Muscle of leg (tissue), 11 donors: ENCODE results near the gene PBX1. TPM values are rescaled to one million over a fixed set of nuclear protein-coding genes. Genes with fewer than 3 reads are reported as not detected.

Source experiments
- DNase-seq: peaks from one replicate; pipeline ENCODE4 v3.0.0; 2013
- H3K27ac ChIP-seq: one replicate; pipeline ENCODE4 v1.5.1; 2013; ENCODE audit warnings: mild to moderate bottlenecking, low read length, control low read depth
- H3K27me3 ChIP-seq: one replicate; pipeline ENCODE4 v1.6.1; 2013; ENCODE audit warnings: low read length; ENCODE audit not compliant: control insufficient read depth, insufficient read depth
- H3K36me3 ChIP-seq: one replicate; pipeline ENCODE4 v1.6.1; 2013; ENCODE audit warnings: low read length; ENCODE audit not compliant: control insufficient read depth, insufficient read depth
- H3K4me1 ChIP-seq: one replicate; pipeline ENCODE4 v1.6.1; 2013; ENCODE audit warnings: low read length; ENCODE audit not compliant: control insufficient read depth, insufficient read depth
- H3K4me3 ChIP-seq: one replicate; pipeline ENCODE4 v1.5.1; 2013; ENCODE audit warnings: low read length, control low read depth
- H3K9me3 ChIP-seq: replicated peaks from 2 replicates; pipeline ENCODE4 v1.6.1; 2013; ENCODE audit warnings: low read depth, low read length; ENCODE audit not compliant: control insufficient read depth
- WGBS: methylation state at CpG from one replicate; pipeline ENCODE4 v1.1.5; 2013; ENCODE audit warnings: missing lambda C conversion rate; ENCODE audit not compliant: insufficient coverage; 5-methylcytosine and 5-hydroxymethylcytosine counted together
- polyA plus RNA-seq, 8 donors: library from polyadenylated mRNA; unstranded; fragments of 120-200 nt; gene quantifications; one replicate each; pipeline versions ENCODE4 v1.2.1 to v1.2.3, GENCODE V29; 2013; ENCODE audit warnings: inconsistent platforms in 1 of 8, low replicate concordance in 1 of 8; ENCODE audit not compliant: insufficient read length in 8 of 8, insufficient read depth in 1 of 8
- total RNA-seq: library from RNA; stranded (reverse); fragments of 120-200 nt; gene quantifications from one replicate; pipeline ENCODE4 v1.2.4, GENCODE V29; 2013

Gene PBX1
- total and polyA plus RNA-seq, 9 donors: 42.6 to 66.9 (median 53.2) TPM

DNA sequence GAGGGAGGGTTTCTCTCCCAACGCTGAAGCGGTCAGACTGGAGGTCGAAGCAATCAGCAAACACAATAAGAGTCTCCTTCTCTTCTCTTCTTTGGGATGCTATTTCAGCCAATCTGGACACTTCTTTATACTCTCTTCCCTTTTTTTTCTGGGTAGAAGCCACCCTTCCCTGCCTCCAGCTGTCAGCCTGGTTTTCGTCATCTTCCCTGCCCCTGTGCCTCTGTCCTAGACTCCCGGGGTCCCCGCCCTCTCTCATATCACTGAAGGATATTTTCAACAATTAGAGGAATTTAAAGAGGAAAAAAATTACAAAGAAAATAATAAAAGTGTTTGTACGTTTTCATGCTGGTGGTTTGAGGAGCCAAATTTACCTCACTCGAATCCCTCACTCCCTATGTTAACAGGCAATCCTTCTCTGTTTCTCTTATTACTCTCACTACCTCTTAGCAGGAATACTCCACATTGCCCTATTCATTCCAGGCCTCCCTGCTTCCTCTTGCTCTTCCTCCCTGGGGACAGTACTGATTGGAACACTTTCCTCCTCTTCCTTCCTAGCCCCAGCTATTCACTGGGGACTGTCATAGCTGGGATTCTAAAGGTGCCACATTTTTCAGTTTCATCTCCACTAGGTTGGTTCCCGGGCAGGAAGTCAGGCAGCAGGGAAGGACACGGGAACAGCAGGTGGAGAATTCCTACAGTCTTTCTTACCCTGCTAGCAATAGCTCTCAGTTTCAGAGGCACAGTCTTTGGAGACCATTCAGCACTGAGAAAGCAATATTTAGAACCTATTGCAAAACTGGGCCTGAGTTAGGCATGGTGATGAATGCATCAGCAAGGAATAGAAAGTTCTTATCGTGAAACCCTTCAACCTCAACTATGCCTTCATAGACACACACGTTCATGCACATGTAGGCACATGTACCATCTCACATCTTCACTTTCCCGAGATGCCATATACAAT lies 288.0 kb downstream of the PBX1 start:
- no peak overlapping the region for H3K4me3 ChIP-seq
- H3K9me3 ChIP-seq: no peaks in the 10 kb centered on the region
- H3K4me1 ChIP-seq: peaks cover 2% of the 10 kb centered on the region
- 91% methylated on average over 4 of the region's 13 CpGs for WGBS
- H3K27ac ChIP-seq: no peak overlapping the region
- no peaks in the 10 kb centered on the region for H3K27me3 ChIP-seq
- H3K36me3 ChIP-seq: peaks cover 28% of the 10 kb centered on the region
- no peak for DNase-seq

DNA sequence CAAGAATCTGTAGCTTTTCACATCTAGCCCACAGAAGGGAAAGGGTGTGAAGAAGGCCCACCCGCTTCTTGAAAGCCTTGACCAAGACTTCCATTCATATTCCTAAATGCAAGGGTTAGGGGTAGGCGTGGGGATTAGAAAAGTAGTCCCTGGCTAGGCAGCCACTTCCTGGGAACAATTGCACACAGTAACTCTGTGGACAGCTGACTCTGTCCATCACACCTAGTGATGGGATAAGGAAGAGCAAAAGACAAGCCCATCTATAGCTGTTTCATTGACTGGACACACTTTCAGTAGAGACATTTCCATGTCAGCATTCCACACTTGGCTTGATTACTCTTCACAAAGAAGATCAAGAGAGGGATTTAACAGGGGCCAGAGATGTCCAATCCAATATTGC lies 294.2 kb downstream of the PBX1 start:
- Histone ChIP-seq H3K4me1 (no peaks in the 10 kb centered on the region), H3K9me3 (no peaks in the 10 kb centered on the region)
- DNase-seq: no peak

DNA sequence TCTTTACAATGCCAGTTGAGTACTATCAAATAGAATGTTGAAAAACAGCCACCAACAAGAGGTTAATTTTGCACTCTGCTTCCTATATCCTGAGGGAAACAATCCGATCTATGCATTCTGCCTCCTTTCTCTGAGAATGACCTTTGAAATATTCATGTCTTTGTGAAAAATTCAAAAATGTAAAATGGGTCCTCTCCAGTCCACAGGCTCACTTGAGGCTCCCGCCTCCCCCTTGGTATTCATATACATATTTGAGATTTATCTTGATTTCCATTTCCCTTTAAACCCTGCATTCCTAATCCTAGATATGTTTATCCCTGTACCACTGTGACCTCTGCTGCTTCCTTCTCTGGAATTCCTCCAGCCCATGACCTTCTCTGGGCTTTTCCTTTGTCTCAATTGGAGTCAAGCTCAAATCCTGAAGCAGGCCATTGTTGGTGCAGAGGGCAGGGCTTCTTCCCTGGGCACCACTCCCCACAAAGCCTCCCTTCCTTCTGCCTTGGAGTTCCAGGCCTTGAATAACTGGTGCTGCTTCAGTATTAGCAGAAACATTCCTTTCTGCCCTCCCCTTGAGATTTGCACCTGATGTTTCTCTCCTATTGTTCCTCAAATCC lies 296.8 kb downstream of the PBX1 start:
- no peak overlapping the region for H3K4me3 ChIP-seq
- H3K4me1 ChIP-seq: no peaks in the 10 kb centered on the region
- no peak overlapping the region for H3K27ac ChIP-seq
- DNase-seq: no peak
- no peaks in the 10 kb centered on the region for H3K27me3 ChIP-seq
- WGBS: no CpG with 5 or more reads among the region's 2 CpGs
- H3K9me3 ChIP-seq: no peaks in the 10 kb centered on the region
- no peaks in the 10 kb centered on the region for H3K36me3 ChIP-seq

More for the DNA sequence above, 294.2 kb downstream of the PBX1 start:
- Histone ChIP-seq H3K27me3 (no peaks in the 10 kb centered on the region), H3K4me3 (no peak overlapping the region), H3K36me3 (peaks cover 5% of the 10 kb centered on the region), H3K27ac (no peak overlapping the region)
- no CpG with 5 or more reads among the region's 2 CpGs for WGBS

DNA sequence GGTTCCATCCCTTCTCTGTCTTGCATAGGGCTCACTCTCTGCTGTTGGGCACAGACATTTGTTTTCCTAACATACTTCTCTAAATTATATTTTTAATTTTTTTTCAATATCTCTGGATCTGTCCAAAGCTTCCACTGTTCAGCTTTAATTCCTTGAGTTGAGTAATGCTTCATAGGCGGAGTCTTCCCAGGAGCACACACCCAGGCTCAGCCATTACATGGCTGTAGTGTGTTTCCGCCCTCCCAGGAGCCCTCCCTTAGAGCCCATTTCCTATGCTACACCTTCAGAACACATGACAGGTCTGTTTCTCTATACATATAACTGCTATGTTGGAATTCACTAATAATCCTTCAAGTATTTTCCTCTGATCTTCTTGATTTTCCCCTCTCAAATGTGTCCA lies 297.4 kb downstream of the PBX1 start:
- Histone ChIP-seq H3K4me3 (no peak overlapping the region), H3K36me3 (no peaks in the 10 kb centered on the region), H3K27ac (no peak overlapping the region), H3K4me1 (no peaks in the 10 kb centered on the region), H3K27me3 (no peaks in the 10 kb centered on the region), H3K9me3 (no peaks in the 10 kb centered on the region)
- DNase-seq: no peak
- WGBS: 100% methylated on average over 1 of the region's 2 CpGs

DNA sequence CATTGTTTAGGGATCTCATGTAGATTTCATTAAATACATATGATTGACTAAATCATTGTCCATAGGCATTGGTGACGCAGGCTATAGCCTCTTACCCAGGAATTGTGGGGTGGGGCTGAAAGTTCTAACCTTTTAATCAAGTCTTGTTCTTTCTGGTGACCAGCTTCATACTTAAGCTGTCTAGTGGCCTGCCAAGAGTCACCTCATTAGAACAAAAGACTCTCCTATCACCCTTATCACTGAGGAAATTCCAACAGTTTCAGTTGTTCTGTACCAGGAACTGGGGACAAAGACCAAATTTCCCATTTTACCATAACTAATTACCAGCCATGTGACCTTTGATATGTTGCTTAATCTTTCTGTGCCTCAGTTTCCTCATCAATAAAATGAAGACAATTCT lies 298.5 kb downstream of the PBX1 start:
- WGBS: no CpG with 5 or more reads among the region's 1 CpG
- H3K36me3 ChIP-seq: no peaks in the 10 kb centered on the region
- no peak overlapping the region for H3K4me3 ChIP-seq
- no peaks in the 10 kb centered on the region for H3K27me3 ChIP-seq
- no peak overlapping the region for H3K27ac ChIP-seq
- DNase-seq: no peak
- no peaks in the 10 kb centered on the region for H3K9me3 ChIP-seq
- H3K4me1 ChIP-seq: no peaks in the 10 kb centered on the region

DNA sequence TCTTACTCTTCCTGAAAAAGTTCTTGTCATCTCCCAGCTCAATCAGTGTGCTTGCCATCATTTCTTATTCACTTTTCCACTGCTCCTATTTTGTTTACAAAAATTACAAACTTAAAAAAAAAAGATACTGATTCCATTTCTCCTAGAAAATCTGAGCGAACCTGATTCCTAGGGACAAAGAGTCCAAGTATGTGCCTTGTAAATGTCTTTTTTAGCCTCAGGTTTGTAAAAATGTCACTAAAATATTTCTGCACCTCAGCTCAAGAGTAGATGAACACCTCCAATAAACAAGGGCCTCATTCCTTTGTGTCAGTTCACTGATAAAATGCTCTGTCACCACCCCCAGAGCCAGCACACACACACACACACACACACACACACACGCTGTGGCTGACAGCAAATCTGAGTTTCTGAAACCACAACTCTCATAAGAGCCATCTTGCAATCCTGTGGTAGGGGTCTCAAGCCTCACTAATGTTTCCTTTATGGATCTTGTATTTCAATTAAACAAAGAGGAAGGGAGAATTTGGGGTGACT lies 299.2 kb downstream of the PBX1 start:
- Histone ChIP-seq H3K4me3 (no peak overlapping the region), H3K27ac (no peak overlapping the region), H3K36me3 (no peaks in the 10 kb centered on the region), H3K4me1 (no peaks in the 10 kb centered on the region), H3K27me3 (no peaks in the 10 kb centered on the region), H3K9me3 (no peaks in the 10 kb centered on the region)
- DNase-seq: no peak
- WGBS: no CpG with 5 or more reads among the region's 2 CpGs

DNA sequence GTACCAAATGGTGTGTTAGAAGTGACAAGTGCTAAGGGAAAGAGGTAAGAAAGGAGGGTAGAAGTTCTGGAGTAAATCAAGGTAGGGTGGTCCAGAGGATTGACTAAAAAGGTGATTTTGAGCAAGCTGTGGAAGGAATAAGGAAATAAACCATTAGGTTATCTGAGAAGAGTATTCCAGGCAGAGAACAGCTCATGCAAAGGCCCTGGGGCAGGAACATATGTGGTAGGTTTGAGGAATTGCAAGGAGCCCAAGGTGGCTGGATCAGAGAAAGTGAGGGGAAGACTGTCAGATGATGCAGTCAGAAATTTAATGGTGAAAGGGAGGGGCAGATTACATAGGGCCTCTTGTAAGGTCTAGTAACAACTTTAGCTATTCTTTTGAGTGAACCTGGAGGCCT lies 302.6 kb downstream of the PBX1 start:
- Histone ChIP-seq H3K9me3 (no peaks in the 10 kb centered on the region), H3K36me3 (no peaks in the 10 kb centered on the region), H3K4me1 (no peaks in the 10 kb centered on the region), H3K4me3 (no peak overlapping the region), H3K27me3 (no peaks in the 10 kb centered on the region), H3K27ac (no peak overlapping the region)
- no peak for DNase-seq

DNA sequence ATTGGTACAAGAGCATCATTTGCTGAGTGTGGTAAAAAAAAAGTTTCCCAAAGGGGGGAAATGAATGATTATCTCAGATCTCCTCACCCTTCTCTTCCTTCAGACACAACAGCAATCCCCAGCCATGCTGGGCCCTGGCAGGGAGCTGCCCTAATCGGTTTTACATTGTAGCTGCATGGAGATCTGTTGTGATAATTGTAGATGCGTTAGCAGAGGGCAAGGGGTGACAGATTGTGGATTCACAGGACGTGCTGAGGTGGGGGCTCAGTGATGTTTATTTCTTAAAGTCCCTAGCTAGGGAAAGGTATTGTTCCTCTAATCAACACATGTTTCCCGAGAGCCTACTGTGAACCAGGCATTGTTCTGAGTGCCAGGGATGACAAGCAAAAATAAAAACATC lies 304.1 kb downstream of the PBX1 start:
- H3K4me3 ChIP-seq: no peak overlapping the region
- H3K9me3 ChIP-seq: no peaks in the 10 kb centered on the region
- H3K27ac ChIP-seq: no peak overlapping the region
- no peaks in the 10 kb centered on the region for H3K27me3 ChIP-seq
- no CpG with 5 or more reads among the region's 4 CpGs for WGBS
- H3K4me1 ChIP-seq: no peaks in the 10 kb centered on the region
- no peak for DNase-seq
- H3K36me3 ChIP-seq: no peaks in the 10 kb centered on the region

DNA sequence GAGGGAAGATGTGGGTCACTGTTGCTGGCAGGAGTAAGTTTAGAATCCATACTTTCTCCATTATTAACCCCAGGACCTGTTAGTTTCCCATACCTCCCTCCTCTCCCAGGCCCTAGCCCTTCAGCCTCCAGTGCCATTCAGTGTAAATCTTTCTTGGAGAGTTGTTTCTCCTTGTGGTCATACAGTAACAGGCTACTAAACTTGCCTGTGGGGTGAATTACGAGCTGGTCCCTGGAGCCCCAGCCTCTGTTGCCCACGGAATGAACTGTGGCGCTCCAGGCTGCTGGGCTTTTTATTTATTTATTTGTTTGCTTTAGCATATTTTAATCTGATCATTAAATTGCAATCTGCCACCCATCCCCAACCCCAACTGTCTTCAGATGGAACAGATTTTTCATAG lies 305.2 kb downstream of the PBX1 start:
- no peak overlapping the region for H3K4me3 ChIP-seq
- no peak for DNase-seq
- no peaks in the 10 kb centered on the region for H3K4me1 ChIP-seq
- H3K27me3 ChIP-seq: no peaks in the 10 kb centered on the region
- H3K9me3 ChIP-seq: no peaks in the 10 kb centered on the region
- no peaks in the 10 kb centered on the region for H3K36me3 ChIP-seq
- H3K27ac ChIP-seq: no peak overlapping the region
- no CpG with 5 or more reads among the region's 3 CpGs for WGBS

DNA sequence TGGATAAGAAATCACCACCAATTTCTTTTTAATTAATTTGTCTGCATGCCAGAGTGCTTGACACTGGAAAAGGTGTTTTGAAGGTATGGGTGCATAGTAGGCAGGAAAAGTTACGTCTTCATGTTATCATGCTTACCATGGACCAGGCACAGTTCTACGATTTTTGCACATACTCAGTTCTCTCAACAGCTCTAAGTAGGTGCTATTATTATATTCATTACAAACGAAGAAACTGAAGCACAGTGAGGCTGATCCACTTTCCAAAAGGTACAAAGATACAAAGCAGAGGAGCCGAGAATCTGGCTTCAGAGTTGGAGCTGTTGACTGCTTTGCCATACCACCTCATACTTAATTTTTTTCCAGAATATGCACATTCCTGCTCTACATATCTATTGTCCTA lies 306.4 kb downstream of the PBX1 start:
- H3K4me1 ChIP-seq: no peaks in the 10 kb centered on the region
- H3K4me3 ChIP-seq: no peak overlapping the region
- no peak for DNase-seq
- no peaks in the 10 kb centered on the region for H3K36me3 ChIP-seq
- H3K27ac ChIP-seq: no peak overlapping the region
- H3K27me3 ChIP-seq: no peaks in the 10 kb centered on the region
- WGBS: no CpG with 5 or more reads among the region's 4 CpGs
- no peaks in the 10 kb centered on the region for H3K9me3 ChIP-seq
